ENCODE data around the gene TINAGL1.

The TINAGL1 gene

DNA sequence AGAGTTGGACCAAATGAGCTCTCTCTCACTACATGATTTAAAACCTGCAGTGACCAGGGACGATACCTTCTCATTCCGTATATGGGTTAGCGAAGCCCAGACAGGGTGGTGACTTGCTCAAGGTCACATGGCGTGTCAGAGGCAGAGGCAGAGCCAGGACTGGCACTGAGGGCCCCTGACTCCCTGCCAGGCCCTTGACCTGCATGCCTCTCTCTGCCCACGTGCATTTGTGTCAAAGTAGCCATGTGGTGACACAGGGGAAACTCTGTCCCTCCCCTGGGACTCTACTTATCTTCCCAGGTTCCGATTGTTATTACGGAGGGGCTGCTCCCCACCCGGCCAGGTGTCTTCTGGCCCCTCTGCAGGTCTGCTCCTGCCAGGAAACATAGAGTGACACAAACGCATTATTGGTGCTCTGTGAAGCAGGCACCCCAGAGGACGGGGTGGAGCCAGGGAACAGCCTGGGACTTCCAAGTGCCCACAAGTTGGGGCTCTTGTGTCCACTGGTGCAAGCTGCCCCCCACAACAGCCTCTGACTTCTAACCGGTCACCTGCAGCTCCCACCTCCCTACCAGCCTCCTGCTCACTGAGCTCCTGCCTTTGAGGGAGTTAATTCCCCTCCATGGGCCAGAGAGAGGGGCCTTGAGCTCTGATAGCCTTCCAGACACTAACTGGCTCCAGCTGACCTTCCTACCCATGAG is 7.3 kb upstream of the TINAGL1 start:
- DNase-seq (ENCODE audit: low spot score): no peak

GRCh38 chr1:31569596-31570173 is 6.6 kb upstream of the TINAGL1 start:
- DNase-seq (ENCODE audit: low spot score): no peak

- DNase-seq (ENCODE audit: low spot score): no peak
Measured at GRCh38 chr1:31570228-31570627, 6.1 kb upstream of the TINAGL1 start.

- no peak for DNase-seq (ENCODE audit: low spot score)
Measured at GRCh38 chr1:31570906-31571305, 5.4 kb upstream of the TINAGL1 start.

DNA sequence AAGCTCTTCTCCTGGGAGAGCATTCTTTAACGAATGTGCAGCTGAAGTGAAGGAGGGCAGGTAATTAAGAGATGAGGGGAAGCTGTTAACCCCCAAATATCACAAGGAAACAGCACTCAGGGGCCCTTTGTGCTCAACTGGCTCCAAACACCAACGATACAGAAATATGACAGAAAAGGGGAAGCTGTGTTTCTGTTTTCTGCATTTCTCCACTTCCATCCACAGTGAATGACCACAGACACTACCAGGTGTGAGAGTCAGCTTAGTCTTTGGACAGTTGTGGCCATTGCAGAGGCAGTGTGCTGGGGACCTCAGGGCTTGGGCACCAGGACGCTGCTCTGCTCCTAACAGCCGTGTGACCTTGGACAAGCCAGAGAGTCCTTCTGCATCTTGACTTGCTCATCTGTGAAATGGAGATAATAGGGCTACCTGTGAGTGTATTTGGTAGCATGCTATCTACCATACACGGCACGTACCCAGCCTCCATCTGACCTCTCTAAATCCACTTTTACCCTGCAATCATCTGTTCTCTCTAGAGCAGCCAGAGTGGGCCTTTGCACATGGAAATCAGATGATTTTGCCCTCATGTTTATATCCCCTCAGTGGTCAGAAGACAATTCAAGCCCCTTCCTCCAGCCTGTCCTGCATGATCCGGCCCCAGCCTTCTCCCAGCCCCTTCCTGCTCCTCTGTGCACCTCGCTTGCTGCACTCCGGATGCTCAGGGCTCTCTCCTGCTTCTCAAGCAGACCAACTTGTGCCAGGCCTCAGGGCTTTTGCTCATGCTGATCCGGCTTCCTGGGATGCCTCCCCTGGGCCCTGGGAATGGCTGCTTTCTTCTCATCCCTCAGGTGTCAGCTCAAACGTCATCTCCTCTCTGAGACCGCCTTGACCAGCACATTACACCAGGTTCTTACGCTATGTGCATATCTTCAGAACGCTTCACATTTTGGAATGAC is 4.7 kb upstream of the TINAGL1 start:
- DNase-seq (ENCODE audit: low spot score): no peak

- DNase-seq (ENCODE audit: low spot score): no peak
Measured at GRCh38 chr1:31572323-31573104, 3.8 kb upstream of the TINAGL1 start.

DNA sequence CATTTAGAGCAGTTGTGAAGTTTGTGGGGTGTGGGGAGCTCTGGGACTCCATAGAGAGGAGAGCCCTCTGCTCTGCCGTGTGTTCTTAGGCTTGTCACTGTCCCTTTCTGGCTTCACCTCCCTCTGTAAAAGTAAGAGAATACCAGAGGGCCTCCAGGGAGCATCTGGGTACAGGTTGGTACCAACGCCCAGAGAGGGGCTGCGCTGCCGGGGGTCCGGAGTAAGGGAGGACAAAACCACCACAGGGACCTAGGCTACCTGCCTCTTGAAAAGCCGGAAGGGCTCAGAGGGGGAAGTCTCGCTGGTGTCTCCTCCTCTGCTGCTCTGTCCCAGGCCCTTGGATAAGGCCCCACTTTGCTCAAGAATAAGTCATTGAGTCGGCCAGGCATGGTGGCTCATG is 3.1 kb upstream of the TINAGL1 start:
- no peak for DNase-seq (ENCODE audit: low spot score)

- no peak for DNase-seq (ENCODE audit: low spot score)
Measured at GRCh38 chr1:31574749-31575368, 1.5 kb upstream of the TINAGL1 start.

DNA sequence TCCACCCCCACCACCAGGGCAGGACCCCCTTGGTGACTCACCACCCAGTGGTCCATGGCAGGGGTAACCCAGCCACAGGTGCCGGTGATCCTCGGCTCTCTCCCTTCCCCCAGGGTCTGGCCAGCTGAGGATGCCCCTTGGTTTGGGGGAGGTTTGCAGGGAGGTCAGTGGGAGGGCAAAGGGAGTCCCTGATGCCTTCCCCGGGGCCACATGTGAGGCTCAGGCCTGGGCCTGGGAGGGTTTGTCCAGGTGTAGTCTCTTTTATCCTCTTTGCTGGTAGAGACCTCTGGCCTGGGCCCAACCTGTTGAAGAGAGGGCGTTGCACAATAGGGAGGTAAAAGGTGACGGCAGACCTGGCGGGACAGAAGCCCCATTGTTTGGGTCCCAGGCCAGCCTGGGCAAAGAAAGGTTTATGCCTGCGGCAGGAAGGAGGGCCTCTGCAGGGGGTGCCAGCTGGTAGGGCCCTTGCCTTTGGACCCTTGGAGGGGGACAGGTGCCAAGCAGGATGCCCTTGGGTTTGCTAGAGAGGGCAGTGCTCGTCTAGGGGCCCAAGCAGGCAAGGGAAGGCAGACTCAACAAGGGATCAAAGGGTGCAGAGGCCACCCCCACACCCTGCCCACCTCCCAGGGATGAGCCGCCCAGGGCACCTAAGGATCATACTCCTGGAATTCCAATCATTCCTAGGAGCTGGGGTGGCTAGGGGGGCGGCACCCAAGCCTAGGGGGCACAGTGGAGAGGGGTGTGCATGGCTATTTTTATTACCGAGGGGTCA is 760 bp upstream of the TINAGL1 start:
- no peak for DNase-seq (ENCODE audit: low spot score)

- DNase-seq (ENCODE audit: low spot score): no peak
Measured at GRCh38 chr1:31576743-31577455, 584 bp downstream of the TINAGL1 start.

GRCh38 chr1:31577515-31578192 is 1.3 kb downstream of the TINAGL1 start:
- DNase-seq (ENCODE audit: low spot score): peak; percentile 34

DNA sequence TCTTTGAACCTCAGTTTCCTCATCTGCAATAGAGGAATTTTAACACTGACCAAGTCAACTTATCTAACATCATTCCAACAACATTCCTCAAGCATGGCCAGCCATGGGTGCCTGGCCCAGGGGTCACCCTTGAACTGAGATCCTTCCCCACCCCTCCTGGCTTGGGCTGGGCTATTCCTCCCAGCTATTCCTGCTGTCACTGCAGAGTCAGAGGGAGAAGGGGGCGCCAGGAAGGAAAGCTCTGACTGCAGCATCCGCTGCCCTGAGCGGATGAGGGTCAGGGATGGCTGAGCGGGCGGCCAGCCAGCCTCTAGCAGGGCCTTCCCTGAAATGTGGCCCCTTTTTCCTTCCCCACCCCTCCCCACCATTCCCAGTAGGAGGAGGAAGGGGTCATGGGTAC is 3.1 kb downstream of the TINAGL1 start:
- no peak for DNase-seq (ENCODE audit: low spot score)

DNA sequence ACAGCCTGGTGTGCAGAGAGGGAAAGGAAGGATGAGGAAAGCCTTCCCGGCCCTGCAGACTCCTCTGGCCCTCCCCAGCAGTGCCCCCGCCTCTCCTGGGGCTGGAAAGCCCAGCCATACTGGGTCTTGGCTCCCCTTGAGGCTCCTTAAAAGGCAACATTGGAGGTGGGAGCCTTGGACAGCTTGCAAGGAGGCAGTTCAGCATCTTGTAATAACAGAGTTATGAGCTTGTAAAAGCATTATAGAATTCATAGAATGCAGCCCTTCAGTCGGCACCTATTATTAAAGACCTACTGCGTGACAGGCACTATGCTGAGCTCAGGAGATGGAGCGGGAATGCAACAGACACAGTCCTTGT is 4.2 kb downstream of the TINAGL1 start:
- peak; percentile 31 for DNase-seq (ENCODE audit: low spot score)

GRCh38 chr1:31580891-31581603 is 4.7 kb downstream of the TINAGL1 start:
- no peak for DNase-seq (ENCODE audit: low spot score)

DNA sequence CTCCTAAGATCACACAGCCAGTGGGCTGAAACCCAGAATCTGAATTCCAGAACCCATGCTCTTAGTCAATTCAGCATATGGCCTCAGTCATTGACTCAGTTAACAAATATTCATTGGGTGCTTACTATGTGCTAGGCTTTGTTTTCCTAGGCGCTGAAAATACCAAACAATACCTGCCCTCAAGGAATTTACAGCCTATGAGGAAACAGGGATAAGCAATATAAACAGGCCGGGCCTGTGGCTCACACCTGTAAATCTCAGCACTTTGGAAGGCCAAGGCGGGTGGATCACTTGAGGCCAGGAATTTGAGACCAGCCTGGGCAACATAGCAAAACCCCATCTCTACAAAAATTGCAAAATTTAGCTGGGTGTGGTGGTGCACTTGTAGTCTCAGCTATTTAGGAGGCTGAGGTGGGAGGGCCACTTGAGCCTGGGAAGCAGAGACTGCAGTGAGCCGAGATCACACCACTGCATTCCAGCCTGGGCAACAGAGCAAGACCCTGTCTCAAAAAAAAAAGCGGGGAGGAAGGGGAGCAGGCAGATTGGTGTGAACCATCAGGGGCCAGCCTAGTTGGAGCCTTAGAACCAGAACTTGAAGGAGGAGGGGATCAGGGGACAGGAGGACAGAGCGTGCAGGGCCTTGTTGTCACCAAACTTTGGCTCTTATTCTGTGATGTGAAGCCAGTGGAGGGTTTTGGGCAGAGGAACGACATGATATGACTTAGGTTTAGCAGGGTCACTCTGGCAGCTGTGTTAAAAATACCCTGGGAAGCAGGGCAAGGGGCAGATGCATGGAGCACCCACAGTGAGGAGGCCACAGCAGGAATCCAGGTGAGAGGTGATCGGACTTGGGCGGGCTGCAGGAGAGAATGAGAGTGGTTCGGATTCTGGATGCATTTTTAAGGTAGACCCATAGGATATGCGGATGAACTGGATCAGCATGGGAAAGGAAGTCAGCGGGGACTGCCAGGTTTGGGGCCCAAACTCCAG is 5.8 kb downstream of the TINAGL1 start:
- no peak for DNase-seq (ENCODE audit: low spot score)

- DNase-seq (ENCODE audit: low spot score): no peak
Measured at GRCh38 chr1:31583082-31583994, 7.0 kb downstream of the TINAGL1 start.

Data from cerebellar cortex (tissue), 1 donor.